GM20431 (cell line): ENCODE data around the gene CDNF.
"Not testable (repeated sequence)": the region's sequence is repeated elsewhere in the genome, so short reads cannot be mapped to it uniquely, and the experiment has no call there.

Source experiments
- in situ Hi-C: fragments of 300-500 bp; cut with MseI, MboI; formaldehyde crosslinking; loops from one replicate; pipeline ENCODE4 v1.15.0; 2020; ENCODE audit warnings: low sequenced_read_pairs; ENCODE audit not compliant: unreplicated experiment

CDNF gene

DNA sequence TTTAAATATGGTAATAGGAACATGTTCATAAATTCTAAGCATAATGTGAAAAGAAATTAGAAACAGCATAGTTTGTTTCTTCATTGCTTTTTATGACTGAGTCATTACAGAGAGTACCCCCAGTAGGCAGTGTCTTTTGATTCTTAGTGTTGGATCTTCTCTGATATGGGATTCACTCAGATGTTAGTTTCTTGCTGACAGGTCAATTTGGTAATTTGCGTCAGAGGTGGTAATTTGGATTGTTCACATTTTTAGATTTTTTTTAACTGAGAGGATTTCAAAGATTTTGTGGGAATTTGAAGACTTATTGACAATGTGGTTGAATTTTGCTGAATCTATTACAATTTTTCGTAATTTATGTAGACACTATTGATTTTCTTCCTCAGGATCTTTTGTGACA lies 2.3 kb upstream of the CDNF start:
- in situ Hi-C loops, result no loop called here

DNA sequence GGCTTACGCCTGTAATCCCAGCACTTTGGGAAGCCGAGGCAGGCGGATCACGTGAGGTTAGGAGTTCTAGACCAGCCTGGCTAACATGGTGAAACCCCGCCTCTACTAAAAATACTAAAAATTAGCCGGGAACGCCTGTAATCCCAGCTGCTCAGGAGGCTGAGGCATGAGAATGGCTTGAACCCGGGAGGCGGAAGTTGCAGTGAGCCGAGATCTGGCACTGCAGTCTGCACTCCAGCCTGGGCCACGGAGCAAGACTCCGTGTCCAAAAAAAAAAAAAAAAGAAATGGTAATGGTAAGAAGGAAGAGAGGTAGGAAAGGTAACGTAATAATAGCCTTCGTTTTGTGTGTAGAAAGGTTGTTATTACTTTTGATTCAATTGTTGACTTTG lies 1.5 kb upstream of the CDNF start:
- in situ Hi-C loops, result no loop called here

DNA sequence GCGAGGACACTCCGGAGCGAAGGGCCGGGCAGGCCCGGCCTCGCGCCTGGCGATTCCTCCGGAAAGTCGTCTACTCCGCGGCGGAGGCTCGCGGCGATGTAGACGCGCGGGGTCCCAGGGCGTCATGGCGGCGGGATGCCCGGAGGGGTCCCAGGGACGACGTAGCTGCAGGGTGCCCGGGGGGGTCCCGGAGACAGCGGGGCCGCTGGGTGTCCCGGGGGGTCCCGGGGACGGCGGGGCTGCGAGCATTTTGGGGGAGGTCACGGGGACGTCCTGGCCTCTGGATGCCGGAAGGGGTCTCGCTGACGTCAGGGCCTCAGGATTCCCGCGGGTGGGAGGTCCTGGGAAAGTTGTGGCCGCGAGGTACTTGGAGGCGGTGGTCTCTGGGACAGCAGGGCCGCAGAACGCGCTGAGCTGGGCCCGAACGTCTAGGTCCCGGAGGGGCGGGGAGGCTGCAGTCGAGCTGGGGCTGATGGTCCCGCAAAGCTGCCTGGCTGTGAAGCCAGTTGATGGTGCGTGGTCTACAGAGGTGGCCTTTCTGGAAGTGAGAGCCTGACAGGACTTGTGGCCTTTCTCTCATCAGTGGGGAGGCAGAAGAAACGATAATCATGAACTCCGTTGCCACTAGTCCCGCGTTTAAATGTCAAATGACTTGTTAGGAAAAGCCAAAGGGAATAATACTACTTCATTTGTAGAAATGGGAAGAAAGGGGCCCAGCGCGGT lies 906 bp upstream of the CDNF start:
- in situ Hi-C loops, result no loop called here

DNA sequence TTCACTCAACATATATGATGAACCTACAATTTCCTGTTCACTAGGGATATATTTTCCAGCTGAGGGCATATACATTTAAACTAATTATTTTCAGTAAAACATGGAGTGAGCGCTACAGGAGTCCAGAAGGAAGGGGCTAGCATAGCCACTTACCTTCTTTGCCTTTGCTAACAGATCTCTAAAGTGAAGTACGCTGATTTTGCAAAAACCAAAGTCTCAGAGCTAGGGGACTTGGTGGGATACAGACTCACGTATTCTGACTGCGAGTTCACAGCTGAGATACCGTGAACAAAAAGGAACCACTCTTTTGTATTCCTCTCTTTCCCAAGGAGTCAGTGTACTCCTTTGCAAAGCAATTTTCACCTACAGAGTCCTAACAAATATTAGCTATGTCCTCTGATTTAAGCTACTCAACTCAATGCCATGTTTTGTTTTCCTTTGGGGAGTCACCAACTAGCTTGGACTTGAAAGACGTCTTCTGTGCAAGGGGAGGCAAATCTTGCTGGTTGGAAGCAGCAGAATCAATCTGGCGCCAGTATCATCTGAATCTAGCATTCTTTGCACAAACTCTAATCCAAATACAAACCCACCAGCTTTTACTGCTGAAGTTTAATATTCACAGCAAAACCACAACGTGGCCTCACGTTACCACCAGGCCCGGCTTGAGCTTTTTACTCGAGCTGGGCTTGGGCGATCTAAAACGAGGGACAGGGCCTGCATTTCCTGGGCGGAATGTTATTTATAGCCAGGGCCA lies 657 bp downstream of the CDNF start:
- in situ Hi-C loops, result no loop called here

DNA sequence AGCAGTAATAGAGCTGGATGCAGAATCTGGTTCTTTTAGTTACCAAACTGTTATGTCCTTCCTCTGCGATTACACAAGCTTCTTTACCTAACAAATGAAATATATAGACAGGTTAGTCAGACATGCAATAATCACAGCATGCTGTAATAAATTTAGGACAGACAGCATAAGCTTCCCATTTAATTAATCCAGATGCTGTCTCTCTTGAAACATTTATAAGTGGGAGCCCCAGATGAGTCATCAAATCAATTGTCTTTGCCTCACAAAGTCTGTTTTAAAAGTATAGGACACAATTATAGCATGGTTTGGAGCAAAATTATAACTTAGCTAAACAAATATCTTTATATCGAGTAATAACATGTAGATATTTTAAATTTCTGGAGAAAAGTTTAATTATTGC lies 1.6 kb downstream of the CDNF start:
- in situ Hi-C loops, result no loop called here

GRCh38 chr10:14833106-14833505 lies 4.7 kb downstream of the CDNF start:
- in situ Hi-C loops, result no loop called here

- in situ Hi-C loops, result loop anchor here (10.0 kb wide), 1 partner anchor 321 kb away; no protein-coding TSS in a partner anchor
These were observed 11.6 kb downstream of the CDNF start for GRCh38 chr10:14826076-14826829.

- in situ Hi-C loops, result loop anchor here (10.0 kb wide), 1 partner anchor 319 kb away; no protein-coding TSS in a partner anchor
These were observed 13.9 kb downstream of the CDNF start for GRCh38 chr10:14823966-14824365.

DNA sequence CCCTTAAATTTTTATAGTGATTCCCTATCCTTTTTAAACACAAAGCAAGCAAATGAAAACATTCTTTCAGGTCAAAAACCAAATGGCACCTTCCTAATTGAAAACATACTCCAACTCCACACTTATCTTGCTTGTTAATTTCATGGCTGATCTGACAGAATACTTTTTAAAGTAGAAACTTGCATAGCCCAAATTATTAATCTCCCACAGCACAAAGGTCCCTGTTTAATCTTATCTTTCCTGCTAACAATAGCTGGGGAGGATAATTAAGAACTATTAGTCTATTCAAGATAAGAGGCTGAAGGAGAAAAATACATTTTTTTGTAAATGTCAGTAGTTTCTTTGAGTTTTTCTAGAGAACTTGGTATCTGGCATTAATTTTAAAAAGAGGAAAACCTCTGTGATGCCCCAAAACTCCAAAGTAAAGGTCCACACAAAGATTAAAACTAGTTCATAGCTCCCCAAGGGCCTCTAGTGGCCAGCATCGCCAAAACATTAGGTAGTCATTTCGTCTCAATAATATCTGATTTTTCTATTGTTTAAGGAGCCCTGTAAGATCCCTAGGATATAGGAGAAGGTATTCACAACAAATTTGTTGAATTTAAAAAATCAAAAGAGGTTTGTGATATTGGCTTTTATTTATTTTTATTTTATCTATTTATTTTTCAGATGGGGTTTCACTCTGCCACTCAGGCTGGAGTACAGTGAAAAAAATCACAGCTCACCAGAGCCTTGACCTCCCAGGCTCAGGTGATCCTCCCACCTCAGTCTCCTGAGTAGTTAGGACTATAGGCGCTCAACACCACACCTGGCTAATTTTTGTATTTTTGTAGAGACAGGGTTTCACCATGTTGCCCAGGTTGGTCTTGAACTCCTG lies 14.7 kb downstream of the CDNF start:
- in situ Hi-C loops, result loop anchor here (10.0 kb wide), 1 partner anchor 318 kb away; no protein-coding TSS in a partner anchor

GRCh38 chr10:14821635-14822375 lies 16.0 kb downstream of the CDNF start:
- in situ Hi-C loops, result loop anchor here (10.0 kb wide), 1 partner anchor 317 kb away; no protein-coding TSS in a partner anchor

GRCh38 chr10:14820775-14821154 lies 17.1 kb downstream of the CDNF start:
- in situ Hi-C loops, result loop anchor here (10.0 kb wide), 1 partner anchor 316 kb away; no protein-coding TSS in a partner anchor

DNA sequence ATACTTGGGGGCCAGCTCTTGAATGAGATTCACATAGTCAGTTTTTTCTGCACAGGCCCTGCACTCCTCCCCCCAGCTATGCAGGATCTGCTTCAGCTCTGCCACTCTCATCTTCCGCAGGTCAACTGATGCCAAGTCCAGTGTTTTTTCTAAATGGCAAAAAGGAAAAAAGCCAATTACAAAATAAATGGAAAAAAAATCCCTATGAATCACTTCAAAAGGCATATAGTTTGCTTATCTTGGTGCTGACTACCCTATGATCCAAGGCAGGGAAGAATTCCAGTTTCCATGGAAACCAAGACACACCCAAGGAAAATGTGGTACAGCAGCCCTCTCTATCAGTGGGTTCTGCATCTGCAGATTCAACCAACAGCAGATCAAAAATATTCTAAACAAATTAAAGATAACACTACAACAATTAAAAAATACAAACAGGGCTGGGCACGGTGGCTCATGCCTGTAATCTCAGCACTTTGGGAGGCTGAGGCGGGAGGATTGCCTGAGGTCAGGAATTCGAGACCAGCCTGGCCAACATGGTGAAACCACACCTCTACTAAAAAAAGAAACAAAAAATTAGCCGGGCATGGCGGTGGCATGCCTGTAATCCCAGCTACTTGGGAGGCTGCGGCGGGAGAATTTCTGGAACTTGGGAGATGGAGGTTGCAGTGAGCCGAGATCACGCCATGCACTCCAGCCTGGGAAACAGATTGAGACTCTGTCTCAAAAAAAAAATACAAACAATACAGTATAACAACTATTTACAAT lies 17.6 kb downstream of the CDNF start:
- in situ Hi-C loops, result loop anchor here (10.0 kb wide), 1 partner anchor 315 kb away; no protein-coding TSS in a partner anchor

DNA sequence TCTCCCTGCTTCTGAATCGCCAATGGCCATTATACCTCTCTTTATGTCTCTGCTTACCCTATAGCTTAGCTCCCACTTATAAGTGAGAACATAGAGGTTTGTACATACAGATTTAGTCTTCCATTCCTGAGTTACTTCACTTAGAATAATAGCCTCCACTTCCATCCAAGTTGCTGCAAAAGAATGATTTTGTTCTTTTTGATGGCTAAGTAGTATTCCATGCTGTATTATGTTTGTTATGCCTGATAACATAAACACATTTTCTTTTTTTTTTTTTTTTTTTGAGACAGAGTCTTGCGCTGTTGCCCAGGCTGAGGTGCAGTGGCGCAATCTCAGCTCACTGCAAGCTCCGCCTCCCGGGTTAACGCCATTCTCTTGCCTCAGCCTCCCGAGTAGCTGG lies 21.1 kb downstream of the CDNF start:
- in situ Hi-C loops, result not testable (repeated sequence)

DNA sequence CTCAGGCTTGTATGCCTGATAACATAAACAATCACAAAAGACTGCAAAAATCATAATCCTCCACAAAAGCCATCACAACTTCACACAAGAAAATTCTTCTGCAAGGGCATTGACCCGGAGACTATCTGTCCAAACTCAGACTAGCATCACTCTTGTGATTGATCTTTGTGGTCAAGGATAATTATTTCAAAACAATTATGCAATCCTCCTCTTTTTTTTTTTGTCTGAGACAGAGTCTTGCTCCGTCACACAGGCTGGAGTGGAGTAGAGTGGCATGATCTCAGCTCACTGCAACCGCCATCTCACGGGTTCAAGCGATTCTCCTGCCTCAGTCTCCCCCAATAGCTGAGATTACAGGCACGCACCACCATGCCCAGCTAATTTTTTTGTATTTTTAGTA lies 22.2 kb downstream of the CDNF start:
- in situ Hi-C loops, result no loop called here

- in situ Hi-C loops, result no loop called here
These were observed 25.6 kb downstream of the CDNF start for GRCh38 chr10:14812271-14812670.

DNA sequence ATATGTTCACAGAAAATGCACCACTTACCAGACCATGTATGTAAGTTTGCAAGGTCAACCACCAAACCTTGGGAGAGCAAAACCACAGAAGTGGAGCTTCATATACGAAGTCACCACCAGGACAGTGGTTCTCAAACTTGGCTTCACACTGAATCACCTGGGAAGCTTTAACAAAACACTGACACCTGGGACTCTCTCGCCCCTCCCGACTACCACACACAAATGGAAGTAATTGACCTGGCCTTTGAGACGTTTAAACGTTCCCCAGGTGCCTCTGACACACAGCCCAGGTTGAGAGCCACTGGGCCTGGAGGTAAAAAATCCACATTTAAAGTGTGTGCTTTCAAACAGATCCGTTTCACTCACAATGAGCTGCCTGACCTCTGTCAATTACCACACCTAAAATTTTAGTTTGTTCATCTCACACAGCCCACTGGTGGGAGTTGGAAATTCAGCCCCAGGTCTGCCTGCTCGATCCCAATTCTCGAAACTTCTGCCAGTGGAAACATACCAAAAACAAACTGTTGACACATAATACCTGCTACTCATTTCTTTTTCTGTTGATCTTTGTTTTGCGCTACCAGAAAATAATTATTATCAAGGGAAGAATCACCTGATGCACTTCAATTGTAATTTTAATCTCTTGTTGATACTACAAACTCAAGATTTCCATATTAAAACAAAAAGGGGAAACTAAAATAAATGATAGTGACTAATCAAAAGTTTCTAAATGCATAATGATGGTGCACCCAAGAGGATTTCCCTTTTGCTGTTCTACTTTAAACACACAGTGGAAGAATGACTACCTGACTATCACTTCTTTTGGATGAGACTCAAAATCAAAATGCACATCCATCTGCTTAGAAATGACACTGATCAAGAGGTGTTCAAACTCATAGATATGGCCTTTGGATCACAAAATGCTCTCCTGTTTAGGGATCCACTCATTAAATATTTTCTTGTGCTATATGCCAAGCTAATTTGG lies 26.6 kb downstream of the CDNF start:
- in situ Hi-C loops, result no loop called here

- in situ Hi-C loops, result no loop called here
These were observed 31.5 kb downstream of the CDNF start for GRCh38 chr10:14806318-14806717.
